RPMI8226 (cell line): Measurements from ENCODE around the gene ANKRD6.

Experiments
- DNase-seq: peaks from one replicate; pipeline ENCODE4 v3.0.0-alpha.2; 2015

The ANKRD6 gene

DNA sequence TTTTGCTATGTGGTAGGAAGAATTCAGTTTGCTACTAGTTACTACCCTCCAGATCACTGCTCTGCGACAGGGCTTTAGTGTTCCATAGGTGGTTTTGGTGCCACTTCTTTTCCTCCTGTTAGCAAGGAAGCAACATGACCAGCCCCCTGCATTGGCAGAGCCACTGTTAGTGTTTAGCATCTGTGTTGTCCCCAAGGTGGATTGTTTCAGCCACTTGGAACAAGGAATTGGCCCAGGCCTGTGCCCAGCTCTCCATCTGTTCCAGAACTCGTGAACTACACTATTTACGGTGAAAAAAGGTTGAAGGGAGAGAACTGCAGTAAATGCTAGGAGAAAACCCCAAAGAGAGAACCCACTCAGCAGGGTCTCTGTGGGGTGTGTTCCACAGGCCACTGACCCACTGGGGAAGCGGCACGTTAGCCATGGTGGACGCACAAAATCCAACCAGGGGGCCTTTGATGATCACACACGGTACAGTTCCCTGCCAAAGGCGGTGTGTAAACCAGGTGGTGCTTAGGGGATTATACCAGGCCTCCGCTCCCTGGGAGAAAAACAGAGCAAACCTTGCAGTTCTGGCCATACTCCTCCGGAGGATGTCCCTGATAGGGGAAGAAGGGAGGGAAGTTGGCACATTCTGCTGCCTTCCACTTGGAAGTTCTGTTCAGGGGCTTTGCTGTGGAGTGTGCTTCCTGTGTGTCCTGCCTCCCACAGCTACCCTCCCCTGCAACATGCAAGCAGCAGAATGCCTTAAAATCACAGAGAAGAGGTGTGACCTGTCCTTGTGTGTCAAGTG is 133.3 kb downstream of the ANKRD6 start:
- DNase-seq: no peak

DNA sequence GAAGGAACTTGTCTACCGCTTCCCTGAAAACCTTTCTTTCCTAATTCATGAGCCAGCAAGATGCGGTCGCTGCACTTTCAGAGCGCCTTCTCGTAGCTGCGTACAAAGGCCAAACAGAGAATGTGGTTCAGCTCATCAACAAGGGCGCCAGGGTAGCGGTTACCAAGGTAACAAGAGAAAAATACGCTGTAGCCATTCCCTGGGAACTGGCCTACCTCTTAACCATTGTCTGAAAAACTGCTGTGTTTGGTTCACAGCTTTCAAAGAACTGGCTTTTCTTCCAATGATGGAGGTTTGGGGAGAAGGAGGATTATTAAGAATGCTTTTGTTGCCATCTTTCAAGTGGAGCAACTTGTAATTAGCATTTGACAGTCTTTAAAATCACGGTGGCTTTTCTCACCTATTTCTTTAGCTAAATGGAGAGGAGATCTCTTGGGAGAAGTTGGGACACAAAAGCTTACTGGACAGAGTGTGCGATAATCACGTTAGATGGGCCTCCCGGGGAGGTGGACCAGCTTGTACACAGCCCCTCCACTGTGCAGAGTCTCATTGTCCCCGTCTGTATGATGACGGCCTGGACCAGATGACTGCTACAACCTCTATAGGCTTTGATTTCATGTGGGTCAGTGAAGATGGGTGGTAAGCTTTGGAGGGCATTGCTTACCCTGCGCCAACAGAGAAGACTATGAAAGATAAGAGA is 134.1 kb downstream of the ANKRD6 start:
- DNase-seq: no peak

DNA sequence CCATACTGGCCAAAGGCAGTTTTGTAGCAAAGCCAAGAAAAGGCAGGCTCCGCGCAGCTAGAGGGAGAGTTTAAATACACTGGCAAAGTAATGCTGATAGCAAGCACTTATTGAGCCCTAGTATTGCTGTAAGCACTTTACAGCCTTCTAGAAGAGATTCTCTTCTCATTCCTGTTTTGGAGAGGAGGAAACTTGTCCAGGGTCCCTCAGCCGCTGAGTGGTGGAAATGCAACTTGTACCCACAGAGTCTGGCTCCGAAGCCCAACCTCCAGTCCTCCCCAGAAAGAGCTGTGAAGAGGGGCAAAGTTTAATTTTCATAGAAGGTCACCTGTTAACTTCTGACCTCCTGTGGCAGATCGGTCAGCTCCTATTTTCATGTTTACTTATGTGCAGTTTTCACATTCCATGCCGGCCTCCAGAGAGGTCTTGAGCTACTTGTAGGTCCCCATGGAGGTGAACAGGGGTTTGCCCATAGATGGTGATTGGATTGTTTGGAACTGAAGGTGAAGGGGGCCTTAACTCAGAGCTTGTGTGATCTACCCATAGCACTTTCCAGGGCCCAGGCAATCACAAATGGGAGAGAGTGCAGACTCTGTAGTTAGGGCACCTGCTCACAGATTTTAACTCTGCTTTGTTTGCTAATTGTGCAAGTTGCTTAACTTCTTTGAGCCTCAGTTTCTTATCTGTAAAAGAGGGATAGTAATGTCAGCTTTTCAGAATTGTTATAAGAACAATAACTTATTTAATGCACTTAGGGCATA is 134.9 kb downstream of the ANKRD6 start:
- DNase-seq: no peak

DNA sequence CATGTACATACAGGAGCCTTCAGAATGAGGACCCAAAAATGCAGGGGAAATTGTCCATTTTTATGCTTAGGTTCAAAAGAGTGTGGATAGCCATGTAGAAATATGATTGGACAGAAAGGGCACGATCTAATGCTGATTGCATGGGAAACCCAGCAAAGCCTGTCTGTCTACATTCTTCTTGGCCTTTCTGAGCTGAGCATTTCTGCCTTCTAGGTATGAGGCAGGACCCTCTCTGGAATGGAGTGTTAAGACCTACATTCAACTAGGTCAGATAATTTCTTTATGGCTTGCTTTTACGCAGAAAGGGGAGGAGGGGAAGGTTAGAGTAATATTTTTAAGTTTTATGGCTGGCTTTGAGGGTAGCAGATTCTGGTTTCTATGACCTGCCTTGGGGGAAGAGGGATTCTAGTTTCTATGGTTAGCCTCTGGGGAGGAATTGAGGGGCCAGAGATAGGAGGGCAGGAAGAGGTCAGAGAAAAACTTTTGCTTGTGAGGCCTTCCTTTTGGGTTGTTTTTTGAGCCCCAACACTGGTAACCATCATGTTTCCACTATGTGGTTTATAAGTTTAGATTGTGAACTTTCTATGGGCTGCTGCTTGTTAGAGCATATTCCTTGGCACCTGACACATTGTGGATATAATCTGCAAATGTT is 142.1 kb downstream of the ANKRD6 start:
- DNase-seq: no peak

DNA sequence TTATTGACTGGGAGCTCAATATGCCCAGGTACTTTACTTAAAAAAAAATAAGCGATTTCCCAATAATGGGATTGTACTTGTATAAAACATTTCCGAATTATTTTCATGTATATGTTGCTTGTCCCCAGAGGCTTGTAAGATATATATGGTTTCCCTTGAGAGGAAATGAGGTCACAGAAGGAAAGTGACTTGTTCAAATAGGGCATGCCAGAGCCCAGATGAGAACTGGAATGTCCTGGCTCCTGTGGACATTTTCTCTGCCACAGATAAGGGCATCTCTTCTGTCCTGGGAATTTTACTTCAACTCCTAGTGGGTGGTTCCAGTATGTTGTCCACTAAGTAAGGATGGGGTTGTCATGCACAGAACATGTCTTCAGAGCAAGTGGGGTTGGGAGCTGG is 142.6 kb downstream of the ANKRD6 start:
- DNase-seq: no peak

DNA sequence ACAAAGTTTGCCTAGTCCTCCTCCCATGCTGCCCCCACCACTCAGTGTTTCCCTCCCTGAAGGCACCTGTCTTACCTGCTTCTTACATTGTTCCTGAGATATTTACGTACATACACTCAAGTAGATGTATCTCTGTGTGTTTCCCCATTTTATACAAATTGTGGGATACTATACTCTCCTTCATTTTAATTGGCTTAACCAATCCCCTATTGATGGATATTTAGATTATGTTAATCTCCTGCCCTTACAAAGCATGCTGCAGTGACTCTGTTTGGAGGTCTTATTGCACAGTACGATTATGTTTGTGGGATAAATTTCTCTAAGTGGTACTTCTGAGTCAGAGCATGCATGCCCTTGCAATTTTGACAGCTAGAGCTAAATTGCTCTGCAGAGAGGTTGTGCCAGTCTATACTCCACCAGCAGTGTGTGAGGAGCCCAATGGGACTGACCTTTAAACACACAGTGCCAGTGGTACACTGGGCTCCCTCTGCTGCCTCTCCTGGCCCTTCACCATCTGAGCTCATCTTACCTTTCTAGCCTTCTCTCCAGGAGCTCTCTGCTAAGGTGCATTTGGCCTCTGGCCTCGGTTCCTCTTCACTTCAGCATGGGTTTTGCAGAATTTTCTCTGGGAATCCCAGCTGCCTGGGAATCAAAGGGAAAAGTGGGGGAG is 148.2 kb downstream of the ANKRD6 start:
- no peak for DNase-seq

DNA sequence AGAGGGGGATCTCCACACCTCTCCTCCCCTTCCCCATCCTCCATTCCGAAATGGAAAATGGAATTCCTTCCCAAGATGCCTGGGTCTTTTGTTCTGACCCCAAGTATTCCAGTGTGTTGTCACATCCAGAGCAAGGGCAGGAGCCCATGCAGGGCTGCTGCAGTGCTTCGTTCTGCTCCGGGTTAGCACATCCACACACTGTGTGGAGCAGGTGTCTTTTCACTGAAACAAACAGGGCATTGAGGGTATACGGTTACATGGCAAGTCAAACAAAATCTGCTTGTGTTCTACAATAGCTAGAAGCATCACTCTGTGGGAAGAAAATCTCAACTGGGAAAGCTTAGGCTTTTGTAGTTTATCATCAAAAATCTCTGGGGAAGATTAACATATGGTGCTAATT is 148.7 kb downstream of the ANKRD6 start:
- DNase-seq: no peak

DNA sequence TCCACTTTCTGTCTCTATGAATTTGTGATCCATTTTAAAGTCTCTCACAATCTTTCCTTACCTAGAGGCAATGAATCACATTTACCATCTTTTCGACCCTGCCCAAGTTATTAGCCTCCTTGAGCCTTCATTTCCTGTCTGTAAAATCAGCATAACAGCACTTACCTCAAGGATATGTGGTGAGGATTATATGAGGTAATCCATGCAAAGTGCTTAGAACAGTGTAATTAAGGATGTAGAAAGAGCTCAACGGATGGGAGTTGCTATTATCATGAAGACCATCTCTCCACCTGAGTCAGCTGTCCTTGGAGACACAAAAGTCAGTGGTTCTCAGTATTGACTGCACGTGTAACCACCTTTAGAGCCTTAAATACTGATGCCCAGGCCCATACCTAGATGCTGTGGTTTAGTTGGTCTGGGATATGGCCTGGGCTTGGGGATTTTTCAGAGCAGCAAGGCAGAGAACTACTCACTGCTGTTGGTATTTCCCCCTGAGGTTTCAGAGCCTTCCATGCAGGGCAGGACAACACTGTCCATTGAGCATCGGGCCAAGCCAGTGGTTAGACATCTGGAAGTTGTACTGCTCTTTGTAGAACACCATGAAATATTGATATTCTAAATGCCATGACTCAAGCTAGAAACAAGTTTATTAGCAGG is 149.8 kb downstream of the ANKRD6 start:
- no peak for DNase-seq

DNA sequence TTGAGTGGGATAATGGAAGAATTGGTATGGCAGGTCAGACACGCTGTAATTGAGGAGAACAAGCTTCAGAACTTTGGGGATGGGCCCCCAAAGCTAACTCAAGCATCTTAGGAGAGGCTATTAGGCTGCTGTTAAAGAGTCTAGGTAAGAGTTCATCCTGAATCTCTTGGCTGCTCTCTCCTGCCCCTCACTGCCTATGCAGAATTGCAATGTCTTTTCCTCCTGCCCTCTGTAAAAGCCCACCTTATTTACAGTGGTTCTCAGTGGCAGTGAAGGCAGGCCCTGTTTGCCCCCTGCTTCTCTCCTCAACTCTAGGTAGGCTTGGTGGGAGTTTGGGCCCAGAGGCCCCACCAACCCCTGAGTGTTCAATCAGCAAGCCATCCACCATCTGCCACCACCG is 150.6 kb downstream of the ANKRD6 start:
- DNase-seq: no peak

DNA sequence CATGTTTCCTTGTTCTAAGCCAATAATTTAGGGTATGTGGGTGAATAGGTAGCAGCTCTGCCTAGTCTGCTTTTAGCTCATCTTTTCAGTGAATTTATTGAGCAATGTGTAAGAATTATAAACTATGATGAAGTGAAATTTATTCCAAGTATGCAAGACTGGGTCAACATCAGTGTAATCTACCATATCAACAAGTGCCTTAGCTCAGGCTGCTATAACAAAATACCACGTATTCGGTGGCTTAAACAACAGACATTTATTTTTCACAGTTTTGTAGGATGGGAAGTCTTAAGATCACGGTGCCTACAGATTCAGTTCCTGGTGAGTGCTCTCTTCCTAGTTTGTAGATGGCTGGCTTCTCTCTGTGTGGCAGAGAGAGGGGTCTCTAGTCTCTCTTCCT is 151.6 kb downstream of the ANKRD6 start:
- DNase-seq: no peak

DNA sequence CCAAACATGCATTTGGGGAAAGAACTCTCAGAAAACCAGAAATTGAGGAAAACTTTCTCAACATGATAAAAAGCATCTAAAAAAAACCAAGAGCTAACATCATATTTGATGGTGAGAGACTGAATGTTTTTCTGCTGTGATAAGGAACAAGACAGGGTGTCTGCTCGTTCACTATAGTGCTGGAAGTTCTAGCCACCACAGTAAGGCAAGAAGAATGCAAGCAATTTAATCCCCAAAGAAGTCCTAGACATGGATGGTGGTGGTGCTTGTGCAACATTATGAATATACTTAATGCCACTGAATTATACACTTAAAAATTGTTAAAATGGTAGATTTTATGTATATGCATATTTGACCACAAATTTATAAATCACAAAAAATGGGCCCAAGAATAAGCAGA is 152.2 kb downstream of the ANKRD6 start:
- DNase-seq: no peak

DNA sequence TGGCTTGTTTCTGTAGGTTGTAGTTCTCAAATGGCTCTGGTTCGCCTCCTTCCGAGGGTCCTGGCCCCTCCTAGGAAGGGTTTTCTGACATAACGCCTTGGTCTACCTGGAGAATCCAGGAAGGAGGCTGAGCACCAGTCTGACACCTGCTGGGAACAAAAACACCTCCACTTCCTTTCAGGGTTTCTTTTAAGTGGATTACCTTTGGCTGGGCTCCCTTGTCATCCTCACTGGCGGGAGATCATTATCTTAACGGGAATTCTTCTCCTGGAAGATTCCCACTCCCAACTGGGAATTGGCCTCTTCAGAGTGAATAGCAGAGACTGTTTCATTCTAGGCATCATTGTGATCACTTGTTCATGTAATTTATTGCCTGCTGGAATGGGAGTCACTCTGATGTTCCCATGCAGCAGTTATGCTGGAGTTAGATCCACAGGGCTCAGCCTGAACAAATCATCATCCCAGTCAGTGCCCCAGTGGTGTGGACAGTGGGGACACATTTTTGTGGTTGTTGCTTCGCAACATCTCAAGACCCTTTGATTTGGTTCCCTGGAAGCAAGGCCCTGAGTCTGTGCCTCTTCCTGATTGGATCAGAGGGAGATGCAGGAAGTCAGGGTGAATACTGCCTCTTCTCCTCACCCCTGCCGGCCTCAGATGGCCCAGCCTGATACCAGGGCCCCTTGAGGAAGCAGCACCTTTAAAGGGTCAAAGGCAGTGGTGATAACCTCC is 156.5 kb downstream of the ANKRD6 start:
- no peak for DNase-seq

DNA sequence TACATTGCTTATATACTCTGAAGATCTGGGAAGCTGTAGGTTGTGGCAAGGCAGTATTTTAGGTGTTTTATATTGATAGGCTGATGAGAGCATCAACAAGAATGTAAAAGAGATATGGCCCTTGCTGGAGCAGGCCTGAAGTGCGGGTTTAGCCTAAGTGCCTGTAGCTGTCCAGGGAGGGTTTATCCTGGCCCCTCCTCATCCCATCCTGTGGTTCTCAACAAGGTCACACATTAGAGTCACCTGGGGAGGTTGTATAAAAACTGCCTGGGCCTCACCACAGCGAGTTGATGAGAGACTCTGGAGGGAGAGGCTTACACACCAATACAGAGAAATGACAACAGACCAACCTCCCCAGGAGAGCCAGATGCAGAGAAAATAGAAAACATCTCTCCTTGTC is 157.2 kb downstream of the ANKRD6 start:
- no peak for DNase-seq

DNA sequence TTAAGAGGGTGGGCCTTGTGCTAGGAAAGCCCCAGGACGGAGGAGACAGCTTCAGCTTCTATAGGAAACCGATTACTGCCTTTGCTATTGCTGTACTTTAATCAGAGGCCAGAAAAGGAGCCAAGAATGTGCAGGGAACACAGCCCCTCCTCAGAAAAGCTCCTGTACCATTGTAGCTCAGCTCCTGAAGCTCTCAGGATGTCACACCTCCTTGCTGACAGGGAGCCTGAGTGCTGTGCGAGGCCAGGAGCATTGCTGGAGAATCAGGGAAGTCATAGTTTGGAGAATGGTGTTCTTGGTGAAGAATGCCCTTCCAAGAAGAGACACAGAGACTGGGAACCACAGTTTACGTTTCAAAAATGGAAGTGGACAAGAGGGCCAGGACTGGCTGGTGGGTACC is 158.8 kb downstream of the ANKRD6 start:
- DNase-seq: no peak

DNA sequence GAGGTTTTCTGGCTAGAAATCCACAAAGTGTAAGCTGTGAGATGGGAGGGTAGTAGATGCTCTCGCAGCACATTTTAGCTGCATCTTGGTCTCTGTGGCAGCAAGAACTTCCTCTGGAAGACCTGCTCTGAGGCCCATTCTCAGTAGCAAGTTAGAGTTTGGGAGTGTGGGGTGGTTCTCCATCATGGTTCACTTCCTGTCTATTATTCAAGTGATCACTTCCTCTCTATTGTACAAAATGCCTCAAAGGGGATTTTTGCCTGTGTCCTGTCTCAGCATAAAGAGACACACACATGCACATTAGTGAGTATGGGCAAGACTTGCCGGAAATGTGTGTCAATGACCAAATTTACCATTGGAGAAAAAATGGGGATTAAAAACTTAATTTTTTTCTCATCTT is 163.1 kb downstream of the ANKRD6 start:
- DNase-seq: no peak

DNA sequence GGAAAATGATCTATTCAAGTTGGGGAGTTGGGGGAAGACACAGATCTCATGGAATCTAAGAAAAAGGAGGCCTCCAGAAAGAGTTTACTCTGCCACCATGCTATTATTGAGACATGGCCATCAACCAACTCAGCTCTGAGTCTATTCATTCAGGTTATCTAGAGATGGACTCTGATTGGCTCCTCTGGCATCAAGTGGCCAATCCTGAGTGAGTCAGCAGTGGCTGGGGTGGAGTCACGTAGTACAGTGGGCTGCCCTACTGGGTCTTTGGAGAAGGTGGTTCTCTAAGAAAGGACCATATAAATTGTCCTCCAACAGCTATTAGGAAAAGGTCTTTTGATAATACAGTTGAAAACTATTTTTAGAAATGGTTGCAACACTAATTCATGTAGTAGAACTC is 163.5 kb downstream of the ANKRD6 start:
- DNase-seq: no peak

DNA sequence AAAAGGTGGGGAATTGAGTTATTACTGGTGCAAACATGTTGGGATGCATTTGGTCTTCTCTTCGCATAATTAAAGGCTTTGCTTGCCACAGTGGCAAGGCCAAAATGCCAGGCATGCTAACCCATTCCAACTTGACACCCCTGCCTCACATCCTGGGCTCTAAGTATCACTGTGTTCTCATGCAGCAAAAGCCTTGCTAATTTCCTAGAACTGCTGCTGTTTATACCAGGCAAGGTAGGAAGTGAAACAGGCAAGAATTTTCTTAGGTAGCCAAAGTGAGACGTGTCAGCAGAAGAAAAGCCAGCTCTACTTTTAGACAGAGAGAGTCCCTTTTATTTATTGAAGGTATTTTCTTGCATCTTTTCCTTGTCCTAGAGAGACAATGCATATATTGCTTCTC is 164.4 kb downstream of the ANKRD6 start:
- DNase-seq: peak; percentile 27

DNA sequence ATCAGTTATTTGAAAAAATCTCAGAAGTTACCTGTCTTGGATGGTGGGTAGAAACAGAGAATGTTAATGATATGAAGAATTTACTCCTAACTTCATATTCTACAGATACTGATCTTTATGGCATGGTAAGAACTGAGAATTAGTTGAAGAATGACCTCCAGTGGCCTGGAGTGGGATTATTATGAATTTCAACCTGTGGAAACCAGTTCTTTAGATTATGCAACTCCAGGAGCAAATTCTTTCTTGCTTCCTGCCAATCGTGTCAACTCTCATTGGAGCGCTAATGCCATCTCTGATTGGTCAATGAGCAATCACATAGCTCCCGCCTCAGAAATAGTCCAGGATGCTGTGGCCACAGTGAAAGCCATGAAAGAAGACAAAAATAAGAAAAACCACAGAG is 165.0 kb downstream of the ANKRD6 start:
- DNase-seq: peak; percentile 10

DNA sequence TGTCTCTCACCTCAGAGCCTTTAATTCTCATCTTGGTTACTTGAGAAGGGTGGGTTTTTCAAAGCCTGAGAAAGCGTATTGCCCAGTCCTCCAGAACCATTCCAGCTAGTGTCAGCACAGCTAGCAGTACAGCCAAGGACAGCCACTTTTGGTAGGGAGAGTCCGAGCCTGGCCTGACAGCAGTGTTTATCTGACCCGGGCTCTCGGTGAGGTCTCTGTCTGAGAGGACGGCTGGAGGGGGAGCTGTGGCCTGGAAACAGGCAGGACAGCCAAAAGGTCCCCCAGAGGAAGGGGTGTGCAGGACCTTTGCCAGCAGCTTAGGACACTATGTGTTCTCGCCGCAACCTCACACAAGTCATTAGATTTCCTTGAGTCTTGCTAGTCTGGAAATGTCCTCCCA is 166.8 kb downstream of the ANKRD6 start:
- no peak for DNase-seq

DNA sequence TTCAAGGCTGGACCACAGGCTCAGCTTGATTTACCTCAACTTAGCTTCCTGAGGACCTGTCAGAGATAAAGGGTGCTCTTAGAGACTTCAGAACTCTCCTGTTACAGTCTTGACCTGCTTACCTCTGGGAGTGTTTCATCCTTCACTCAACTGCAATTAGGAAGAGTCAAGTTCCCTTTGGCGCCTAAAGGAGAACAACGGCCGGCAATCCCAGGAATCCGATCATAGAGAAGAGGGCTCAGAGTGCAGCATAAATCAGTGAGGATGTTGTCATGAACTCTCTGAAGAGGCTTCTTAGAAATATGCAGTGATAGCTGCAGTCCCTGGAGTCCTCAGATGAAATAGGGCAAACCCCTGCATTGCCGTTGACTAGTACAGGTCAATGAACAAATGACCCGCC is 169.2 kb downstream of the ANKRD6 start:
- no peak for DNase-seq

DNA sequence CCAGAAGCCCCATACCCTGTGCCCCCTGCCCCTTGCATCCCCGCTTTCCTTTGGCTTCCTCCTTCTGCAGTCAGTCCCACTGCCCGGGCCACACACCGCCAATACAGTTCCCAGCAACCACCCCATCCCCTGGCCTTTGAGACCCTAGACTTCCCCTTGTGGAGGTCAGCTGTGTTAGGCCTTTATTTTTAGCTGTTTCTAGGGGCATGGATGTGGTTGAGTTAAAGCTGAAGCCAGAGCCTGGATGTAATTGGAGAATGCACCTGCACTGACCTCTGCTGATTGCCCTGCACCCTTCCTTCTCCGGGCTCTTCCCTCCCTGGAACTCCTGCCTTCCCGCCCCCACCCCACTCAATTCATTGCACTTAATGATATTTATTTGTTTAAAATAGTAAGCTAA is 171.7 kb downstream of the ANKRD6 start:
- no peak for DNase-seq

DNA sequence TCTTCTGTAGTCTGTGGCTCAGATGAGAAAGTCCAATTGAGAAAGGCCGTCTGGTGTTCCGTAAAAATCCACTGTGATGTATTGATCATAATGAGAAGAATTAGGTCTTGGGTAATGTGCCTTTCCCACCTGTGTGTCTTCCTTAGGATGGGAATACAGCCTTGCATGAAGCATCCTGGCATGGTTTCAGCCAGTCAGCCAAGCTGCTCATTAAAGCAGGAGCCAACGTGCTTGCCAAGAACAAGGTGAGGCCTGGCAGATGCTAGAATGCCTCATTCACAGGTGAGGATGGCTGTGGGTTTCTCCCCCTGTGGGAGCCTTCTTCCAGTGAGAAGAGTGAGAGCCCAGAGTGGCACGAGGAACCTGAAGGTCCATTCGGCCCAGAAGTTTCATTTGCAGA is 172.9 kb downstream of the ANKRD6 start:
- DNase-seq: no peak
